ENCODE results near the gene RTP5.
A peak's percentile ranks its signal among the peaks of the same experiment; 100 is the strongest.

The RTP5 gene

GRCh38 chr2:241871538-241872312 lies 2.2 kb downstream of the RTP5 start:
- no peak for DNase-seq

- DNase-seq = no peak
Observed at GRCh38 chr2:241872313-241872642, 2.7 kb downstream of the RTP5 start.

- DNase-seq = no peak
Observed at GRCh38 chr2:241873081-241873802, 3.7 kb downstream of the RTP5 start.

GRCh38 chr2:241873803-241874110 lies 4.2 kb downstream of the RTP5 start:
- no peak for DNase-seq

- DNase-seq = no peak
Observed at GRCh38 chr2:241874277-241874925, 4.9 kb downstream of the RTP5 start.

GRCh38 chr2:241875754-241876527 lies 6.4 kb downstream of the RTP5 start:
- DNase-seq = peak; percentile 51 to 66

GRCh38 chr2:241876528-241877196 lies 7.1 kb downstream of the RTP5 start:
- no peak for DNase-seq

GRCh38 chr2:241877197-241877685 lies 7.7 kb downstream of the RTP5 start:
- no peak for DNase-seq

- DNase-seq = peak; percentile 79 to 81
Observed at GRCh38 chr2:241877989-241878970, 8.8 kb downstream of the RTP5 start.

GRCh38 chr2:241879326-241879725 lies 9.8 kb downstream of the RTP5 start:
- DNase-seq = no peak

- no peak for DNase-seq
Observed at GRCh38 chr2:241880311-241881073, 11.0 kb downstream of the RTP5 start.

- peak; percentile 73 to 78 for DNase-seq
Observed at GRCh38 chr2:241882091-241882625, 12.6 kb downstream of the RTP5 start.

- DNase-seq = no peak
Observed at GRCh38 chr2:241884951-241885290, 15.4 kb downstream of the RTP5 start.

GRCh38 chr2:241885291-241885945 lies 15.9 kb downstream of the RTP5 start:
- no peak for DNase-seq

- DNase-seq = no peak
Observed at GRCh38 chr2:241885946-241886643, 16.6 kb downstream of the RTP5 start.

GRCh38 chr2:241886840-241887447 lies 17.4 kb downstream of the RTP5 start:
- DNase-seq = no peak

- no peak for DNase-seq
Observed at GRCh38 chr2:241887806-241888522, 18.4 kb downstream of the RTP5 start.

GRCh38 chr2:241888641-241889040 lies 19.1 kb downstream of the RTP5 start:
- no peak for DNase-seq

Data from activated CD4-positive, alpha-beta T cell treated with anti-CD3 and anti-CD28 coated beads, Interleukin-2, amount 50 U/mL, for 48 hours (primary cell).